ENCODE results near the gene LGALS12. TPM values are rescaled to one million over a fixed set of nuclear protein-coding genes. Genes with fewer than 3 reads are reported as not detected.

LGALS12 gene
- polyA plus RNA-seq, 3 donors: 6.8 to 16.3 (median 13.5) TPM

DNA sequence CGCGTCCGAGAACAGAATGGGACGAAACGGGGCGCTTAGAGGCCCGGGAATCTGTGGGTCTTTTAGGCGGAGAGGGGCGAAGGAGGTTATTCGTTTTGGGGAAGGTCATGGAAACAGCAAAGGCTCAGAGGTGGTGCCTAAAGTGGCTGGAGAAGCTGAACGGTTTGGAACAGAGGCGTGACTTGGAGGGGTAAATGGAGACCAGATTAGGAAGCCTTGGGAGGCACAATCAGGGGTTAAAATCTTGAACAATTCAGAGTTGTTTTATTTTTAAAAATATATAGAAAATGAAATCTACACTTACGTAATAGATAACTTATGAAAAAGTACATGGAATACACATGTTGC is 14.7 kb upstream of the LGALS12 start:
- Histone ChIP-seq H3K36me3 (replicated peaks in 1 of 2; ENCODE audit: control insufficient read depth in 1 of 2, insufficient read depth in 2 of 2, low read length in 2 of 2) (no peaks in the 10 kb centered on the region), H3K4me3 (replicated peaks in 1 of 3; ENCODE audit: low read depth in 2 of 3, low read length in 3 of 3) (peak overlapping the region; percentile 29 to 74 (median 58)), H3K9ac (ENCODE audit: insufficient read depth, low read length, poor library complexity, severe bottlenecking) (peak overlapping the region; percentile 46), H3K4me1 (ENCODE audit: control insufficient read depth in 1 of 2, insufficient read depth in 2 of 2, low read length in 2 of 2) (peaks cover 36 to 41% of the 10 kb centered on the region in 2 donors), H3K4me2 (replicated peaks; ENCODE audit: extremely low read depth, low read length, poor library complexity, severe bottlenecking) (peak overlapping the region; percentile 83), H3K27me3 (ENCODE audit: control insufficient read depth in 2 of 2, insufficient read depth in 2 of 2, low read length in 2 of 2) (peaks cover 11 to 26% of the 10 kb centered on the region in 2 donors), H4K20me1 (ENCODE audit: insufficient read depth, low read length) (no peaks in the 10 kb centered on the region), H3K79me2 (ENCODE audit: insufficient read depth, low read length) (no peaks in the 10 kb centered on the region), H3K9me3 (replicated peaks in 1 of 2; ENCODE audit: control insufficient read depth in 1 of 2, insufficient read depth in 1 of 2, low read length in 2 of 2) (no peaks in the 10 kb centered on the region), H3K27ac (ENCODE audit: low read depth in 1 of 2, low read length in 2 of 2) (no peak overlapping the region), H2AFZ (ENCODE audit: insufficient read depth, low read depth, low read length, poor library complexity, severe bottlenecking) (peak overlapping the region; percentile 74)
- H3K27me3 Mint-ChIP-seq (ENCODE audit: low read depth in 3 of 3): peaks cover 15 to 31% (median 18%) of the 10 kb centered on the region in 3 donors
- peak overlapping the region in 3 of 7 donors; percentile 63 to 83 (median 82) for H3K27ac Mint-ChIP-seq
- H3K36me3 Mint-ChIP-seq: peaks cover 0 to 7% of the 10 kb centered on the region in 2 donors
- WGBS (ENCODE audit: insufficient coverage): 2% methylated on average over 8 of the region's 13 CpGs
- H3K4me3 Mint-ChIP-seq: peak overlapping the region; percentile 89 to 98
- H3K4me1 Mint-ChIP-seq: peaks cover 40% of the 10 kb centered on the region
- TF ChIP-seq, protein P1, sequence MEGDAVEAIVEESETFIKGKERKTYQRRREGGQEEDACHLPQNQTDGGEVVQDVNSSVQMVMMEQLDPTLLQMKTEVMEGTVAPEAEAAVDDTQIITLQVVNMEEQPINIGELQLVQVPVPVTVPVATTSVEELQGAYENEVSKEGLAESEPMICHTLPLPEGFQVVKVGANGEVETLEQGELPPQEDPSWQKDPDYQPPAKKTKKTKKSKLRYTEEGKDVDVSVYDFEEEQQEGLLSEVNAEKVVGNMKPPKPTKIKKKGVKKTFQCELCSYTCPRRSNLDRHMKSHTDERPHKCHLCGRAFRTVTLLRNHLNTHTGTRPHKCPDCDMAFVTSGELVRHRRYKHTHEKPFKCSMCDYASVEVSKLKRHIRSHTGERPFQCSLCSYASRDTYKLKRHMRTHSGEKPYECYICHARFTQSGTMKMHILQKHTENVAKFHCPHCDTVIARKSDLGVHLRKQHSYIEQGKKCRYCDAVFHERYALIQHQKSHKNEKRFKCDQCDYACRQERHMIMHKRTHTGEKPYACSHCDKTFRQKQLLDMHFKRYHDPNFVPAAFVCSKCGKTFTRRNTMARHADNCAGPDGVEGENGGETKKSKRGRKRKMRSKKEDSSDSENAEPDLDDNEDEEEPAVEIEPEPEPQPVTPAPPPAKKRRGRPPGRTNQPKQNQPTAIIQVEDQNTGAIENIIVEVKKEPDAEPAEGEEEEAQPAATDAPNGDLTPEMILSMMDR (IDR thresholded peaks at IDR 0.05): no peak
- DNase-seq: no peak
- peaks cover under 1 to 13% (median 2%) of the 10 kb centered on the region in 7 donors for H3K9me3 Mint-ChIP-seq
- intact Hi-C loops (cut with micrococcal nuclease): no loop called here

DNA sequence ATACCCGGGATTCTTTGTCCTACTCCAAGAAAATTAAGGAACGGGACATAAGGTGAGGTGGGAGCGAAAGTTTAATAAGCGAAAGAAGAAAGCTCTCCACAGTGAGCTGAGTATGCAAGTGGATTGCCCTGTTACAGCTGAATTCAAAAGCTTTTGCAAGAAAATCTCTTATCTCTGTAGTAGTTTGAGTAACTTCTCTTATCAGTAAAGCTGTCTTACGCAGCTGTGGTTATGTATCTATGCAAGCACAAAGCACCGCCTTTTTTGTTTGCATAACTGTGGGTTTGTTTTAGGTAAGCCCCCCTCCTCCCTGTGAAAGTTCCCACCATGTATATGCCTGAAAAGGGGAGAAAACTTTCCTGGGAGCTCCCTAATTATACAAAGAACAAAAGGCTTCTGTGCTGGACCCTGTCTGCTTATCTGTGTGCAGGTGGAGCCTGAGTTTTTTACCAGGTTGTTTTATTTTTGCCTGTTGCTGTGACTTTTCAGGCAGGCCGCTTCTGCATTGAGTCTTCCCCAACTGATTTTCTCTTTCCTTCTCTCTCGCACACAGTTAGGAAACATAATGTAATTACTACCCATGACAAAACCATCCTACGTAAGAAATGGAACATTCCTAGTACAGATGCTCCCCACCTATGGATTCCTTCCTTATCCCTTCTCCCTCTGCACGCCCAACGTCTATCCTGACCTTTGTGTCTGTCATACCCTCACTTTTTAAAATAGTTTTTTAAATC is 14.1 kb upstream of the LGALS12 start:
- H3K27me3 ChIP-seq (ENCODE audit: control insufficient read depth in 2 of 2, insufficient read depth in 2 of 2, low read length in 2 of 2): peaks cover 11 to 26% of the 10 kb centered on the region in 2 donors
- intact Hi-C loops (cut with micrococcal nuclease): no loop called here
- TF ChIP-seq, protein P1 (IDR thresholded peaks at IDR 0.05): no peak
- H3K36me3 ChIP-seq (replicated peaks in 1 of 2; ENCODE audit: control insufficient read depth in 1 of 2, insufficient read depth in 2 of 2, low read length in 2 of 2): no peaks in the 10 kb centered on the region
- H3K4me2 ChIP-seq (replicated peaks; ENCODE audit: extremely low read depth, low read length, poor library complexity, severe bottlenecking): peak overlapping the region; percentile 83
- Mint-ChIP-seq H3K27ac (no peak overlapping the region), H3K4me3 (peak overlapping the region; percentile 89 to 98), H3K27me3 (ENCODE audit: low read depth in 3 of 3) (peaks cover 15 to 31% (median 18%) of the 10 kb centered on the region in 3 donors), H3K9me3 (peaks cover 0 to 13% (median 3%) of the 10 kb centered on the region in 7 donors), H3K4me1 (peaks cover 45% of the 10 kb centered on the region), H3K36me3 (peaks cover 0 to 7% of the 10 kb centered on the region in 2 donors)
- WGBS (ENCODE audit: insufficient coverage): 83% methylated on average over 1 of the region's 11 CpGs
- H3K27ac ChIP-seq (ENCODE audit: low read depth in 1 of 2, low read length in 2 of 2): no peak overlapping the region
- no peak for DNase-seq
- peak overlapping the region in 2 of 3 experiments; percentile 58 to 74 for H3K4me3 ChIP-seq (replicated peaks in 1 of 3; ENCODE audit: low read depth in 2 of 3, low read length in 3 of 3)
- no peaks in the 10 kb centered on the region for H3K9me3 ChIP-seq (replicated peaks in 1 of 2; ENCODE audit: control insufficient read depth in 1 of 2, insufficient read depth in 1 of 2, low read length in 2 of 2)
- H3K4me1 ChIP-seq (ENCODE audit: control insufficient read depth in 1 of 2, insufficient read depth in 2 of 2, low read length in 2 of 2): peaks cover 37 to 47% of the 10 kb centered on the region in 2 donors
- no peaks in the 10 kb centered on the region for H3K79me2 ChIP-seq (ENCODE audit: insufficient read depth, low read length)
- no peak overlapping the region for H3K9ac ChIP-seq (ENCODE audit: insufficient read depth, low read length, poor library complexity, severe bottlenecking)
- no peaks in the 10 kb centered on the region for H4K20me1 ChIP-seq (ENCODE audit: insufficient read depth, low read length)
- H2AFZ ChIP-seq (ENCODE audit: insufficient read depth, low read depth, low read length, poor library complexity, severe bottlenecking): peak overlapping the region; percentile 74

All from CD14-positive monocyte (primary cell).